CD4-positive, alpha-beta T cell treated with Interleukin-1 beta for 1 hour (primary cell): ENCODE results near the gene EEF1AKMT2.

Experiments used
- DNase-seq, 2 donors: peaks; one replicate each; pipeline ENCODE4 v3.0.0-alpha.2; 2020 to 2022

The EEF1AKMT2 gene

DNA sequence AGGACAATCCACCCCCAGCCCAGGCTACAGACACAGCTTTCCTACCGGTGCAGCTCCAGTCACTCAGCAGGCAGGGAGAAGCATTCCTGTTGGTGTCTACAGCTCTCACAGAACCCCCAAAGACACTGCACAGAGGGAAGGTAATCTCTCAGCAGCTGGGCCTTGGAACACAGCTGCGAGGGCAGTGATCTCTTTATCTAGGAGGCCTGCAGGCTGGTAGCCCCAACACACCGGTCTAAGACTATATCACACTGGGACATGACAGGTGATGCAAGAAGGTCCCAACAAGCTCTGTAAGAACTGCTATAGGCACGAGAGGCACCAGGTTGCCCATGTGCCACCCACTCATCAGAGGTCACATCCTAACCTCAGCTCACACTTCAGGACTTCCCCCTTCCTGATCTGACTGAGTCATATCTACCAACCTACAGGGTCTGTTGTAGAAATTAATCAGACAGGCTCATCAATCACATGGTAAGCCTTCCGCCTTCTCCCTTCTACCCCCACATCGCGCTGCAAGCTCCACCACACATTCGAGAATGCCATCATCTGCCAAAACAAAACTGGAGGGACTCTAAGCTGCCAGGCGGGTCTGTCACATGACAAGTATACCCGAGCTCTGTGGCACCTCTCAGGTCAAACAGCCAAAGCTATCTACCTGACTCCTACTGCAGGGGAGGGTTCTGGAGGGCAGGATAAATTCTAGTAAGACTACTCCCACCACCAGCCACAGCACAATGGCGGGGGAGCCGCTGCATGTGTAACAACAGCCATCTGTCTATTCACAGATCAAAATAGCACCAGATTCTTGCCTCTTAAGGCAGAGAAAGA, 73.6 kb downstream of the EEF1AKMT2 start:
- peak; percentile 82 to 87 for DNase-seq

- no peak for DNase-seq
These were observed 74.5 kb downstream of the EEF1AKMT2 start for GRCh38 chr10:124717041-124717757.

- DNase-seq: no peak
These were observed 75.3 kb downstream of the EEF1AKMT2 start for GRCh38 chr10:124716369-124716768.

- no peak for DNase-seq
These were observed 76.2 kb downstream of the EEF1AKMT2 start for GRCh38 chr10:124715439-124715838.

GRCh38 chr10:124713679-124714255, 77.9 kb downstream of the EEF1AKMT2 start:
- DNase-seq: no peak

DNA sequence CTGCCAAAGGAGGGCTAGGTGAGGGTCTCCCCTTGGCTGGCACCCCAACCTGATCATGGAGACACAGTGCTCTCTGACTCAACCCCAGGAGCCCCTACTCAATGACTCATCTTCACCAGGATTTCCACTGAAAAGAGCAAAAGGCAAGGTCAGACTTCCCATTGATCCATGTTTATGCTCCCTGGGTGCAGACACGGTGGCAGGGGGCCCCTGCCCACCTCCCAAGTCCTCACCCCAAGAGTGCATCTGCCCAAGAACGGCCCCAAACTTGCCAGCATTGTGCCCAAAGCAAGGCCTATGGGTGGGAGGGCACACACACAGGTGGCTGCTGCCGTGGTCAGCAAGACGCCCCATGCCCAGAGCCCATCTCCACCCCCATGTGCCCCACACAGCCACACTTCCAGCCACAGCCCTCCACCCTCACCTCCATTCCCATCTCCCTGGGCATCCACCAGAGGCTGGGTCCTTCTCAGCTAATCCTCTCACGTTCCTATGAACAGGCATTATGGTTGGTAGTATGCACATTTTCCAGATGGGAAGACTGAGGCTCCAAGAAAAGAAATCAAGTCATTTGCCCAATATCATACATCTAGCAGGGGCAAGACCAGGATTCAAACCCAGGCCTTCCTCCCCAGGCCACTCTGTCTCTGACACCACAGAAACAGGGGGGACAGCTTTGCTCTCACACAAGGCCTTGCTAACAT, 78.8 kb downstream of the EEF1AKMT2 start:
- DNase-seq: no peak

- DNase-seq: no peak
These were observed 80.5 kb downstream of the EEF1AKMT2 start for GRCh38 chr10:124711145-124711544.

DNA sequence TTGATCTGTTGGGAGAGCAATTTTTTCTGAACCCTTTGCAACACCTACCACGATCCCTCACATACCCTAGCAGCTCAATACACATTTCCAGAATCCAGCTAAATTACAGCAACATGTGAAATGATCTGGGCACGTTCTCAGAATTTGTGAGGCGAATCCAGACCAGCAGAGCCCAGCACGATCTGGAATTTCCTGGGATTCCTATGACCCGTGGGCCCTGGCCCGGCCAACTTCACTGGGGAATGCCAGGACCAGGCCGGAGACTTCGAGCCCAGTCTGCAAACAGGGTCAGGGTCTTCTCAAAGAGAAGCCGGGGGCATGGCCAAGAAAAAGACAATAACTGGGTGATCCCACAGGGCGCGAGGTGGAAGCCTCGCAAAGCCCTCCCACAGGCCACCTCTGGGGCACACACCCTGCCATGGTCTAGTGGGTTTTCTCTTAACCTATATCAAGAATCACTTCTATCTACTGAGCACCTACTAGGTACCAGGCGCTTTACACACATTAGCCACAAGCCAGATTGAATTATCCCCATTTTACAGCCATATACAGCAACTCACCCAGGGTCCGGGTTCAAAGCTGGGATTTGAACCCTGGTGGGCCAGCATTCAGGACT, 81.3 kb downstream of the EEF1AKMT2 start:
- no peak for DNase-seq

DNA sequence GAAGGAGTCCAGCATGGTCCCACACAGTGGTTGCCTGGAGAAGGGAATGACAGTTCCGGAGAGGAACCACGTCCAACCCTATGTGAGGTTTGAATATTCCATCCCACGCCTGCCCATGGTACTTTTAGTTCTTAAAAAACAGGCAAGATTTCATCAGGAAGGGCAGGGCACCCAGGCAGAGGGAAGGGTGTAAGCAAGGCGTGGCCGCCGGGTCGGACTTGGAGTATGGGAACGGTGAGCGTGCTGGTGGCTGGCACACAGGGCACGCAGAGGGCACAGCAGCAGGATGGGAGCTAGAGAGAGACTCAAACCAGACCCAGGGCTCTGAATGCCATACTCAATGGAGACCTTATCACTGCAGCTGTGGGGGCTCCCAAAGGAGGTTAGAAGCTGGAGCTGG, 81.8 kb downstream of the EEF1AKMT2 start:
- DNase-seq: no peak

DNA sequence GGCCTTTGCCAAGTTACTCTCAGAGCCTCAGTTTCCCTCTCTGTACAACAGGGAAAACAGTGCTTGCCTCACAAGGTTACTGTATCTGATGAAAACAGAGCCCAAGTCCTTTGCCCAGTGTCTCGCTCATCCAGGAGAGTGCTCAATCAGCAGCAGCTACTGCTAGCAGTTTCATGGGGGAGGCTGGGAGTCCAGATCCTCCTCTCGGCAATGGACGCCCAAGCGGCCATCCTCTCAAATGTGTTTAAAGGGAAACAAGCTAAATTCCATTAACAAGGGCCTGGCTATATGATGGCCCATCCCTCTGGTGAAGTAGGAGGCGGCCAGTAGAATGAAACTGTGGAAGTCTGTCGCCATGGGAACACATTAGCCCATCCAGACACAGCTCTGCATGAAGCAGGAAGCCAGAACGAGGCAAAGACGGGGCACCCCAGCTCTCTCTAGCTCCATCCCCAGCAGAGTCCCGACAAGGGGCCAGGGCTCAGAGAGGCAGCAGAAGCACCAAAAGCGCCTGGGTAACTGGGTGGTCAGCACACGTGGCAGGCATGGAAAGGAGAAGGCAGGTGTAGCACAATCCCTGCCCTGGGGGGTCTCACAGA, 82.7 kb downstream of the EEF1AKMT2 start:
- DNase-seq: no peak

DNA sequence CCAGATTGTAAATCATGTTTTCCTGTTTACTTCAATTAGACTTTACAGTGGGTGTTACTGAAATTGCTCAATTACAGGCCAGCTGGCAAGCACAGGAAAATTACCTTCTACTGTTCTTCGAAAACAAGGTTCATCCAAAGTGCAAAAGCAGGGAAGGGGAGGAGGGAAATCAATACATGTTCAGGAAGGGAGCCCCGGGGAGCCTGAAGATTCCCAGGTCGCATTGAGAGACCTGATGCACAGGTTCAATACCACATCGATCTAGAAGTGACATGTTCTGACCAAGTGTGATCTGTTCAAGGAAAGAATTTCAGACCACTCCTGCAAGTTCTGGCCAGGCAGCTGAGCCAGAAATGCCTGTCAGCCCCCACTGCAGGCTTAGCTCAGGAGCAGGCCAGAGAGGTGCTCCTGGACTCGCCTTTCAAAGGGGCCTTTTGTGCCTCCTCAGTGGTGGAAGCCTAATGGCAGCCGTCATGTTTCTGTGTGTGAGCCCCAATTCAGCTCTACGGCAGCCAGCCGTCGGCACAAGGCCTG, 83.4 kb downstream of the EEF1AKMT2 start:
- DNase-seq: no peak
